ENCODE data around the gene HUS1B. TPM values are rescaled to one million over a fixed set of nuclear protein-coding genes. Genes with fewer than 3 reads are reported as not detected.

HUS1B gene
- total and polyA plus RNA-seq, 9 of the 15 experiments (the other 6 are each of a cell fraction or from before 2014, with no cell fraction given) = 0.16 to 1.4 (median 0.38) TPM; not detected in 1

GRCh38 chr6:689223-689622 lies 32.3 kb upstream of the HUS1B start (continued):
- TF ChIP-seq SAFB2 (IDR thresholded peaks at IDR 0.05; ENCODE audit: borderline replicate concordance, low read depth, low read length, severe bottlenecking) = no peak
- no peak for TF ChIP-seq TBP (optimal IDR thresholded peaks at IDR 0.05; ENCODE audit: low read depth, low read length)
- no peak for TF ChIP-seq CBFA2T2 (conservative IDR thresholded peaks at IDR 0.05)
- TF ChIP-seq, protein P1, sequence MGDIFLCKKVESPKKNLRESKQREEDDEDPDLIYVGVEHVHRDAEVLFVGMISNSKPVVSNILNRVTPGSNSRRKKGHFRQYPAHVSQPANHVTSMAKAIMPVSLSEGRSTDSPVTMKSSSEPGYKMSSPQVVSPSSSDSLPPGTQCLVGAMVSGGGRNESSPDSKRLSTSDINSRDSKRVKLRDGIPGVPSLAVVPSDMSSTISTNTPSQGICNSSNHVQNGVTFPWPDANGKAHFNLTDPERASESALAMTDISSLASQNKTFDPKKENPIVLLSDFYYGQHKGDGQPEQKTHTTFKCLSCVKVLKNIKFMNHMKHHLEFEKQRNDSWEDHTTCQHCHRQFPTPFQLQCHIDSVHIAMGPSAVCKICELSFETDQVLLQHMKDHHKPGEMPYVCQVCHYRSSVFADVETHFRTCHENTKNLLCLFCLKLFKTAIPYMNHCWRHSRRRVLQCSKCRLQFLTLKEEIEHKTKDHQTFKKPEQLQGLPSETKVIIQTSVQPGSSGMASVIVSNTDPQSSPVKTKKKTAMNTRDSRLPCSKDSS (IDR thresholded peaks at IDR 0.05; ENCODE audit: low read depth, partially characterized antibody) = no peak
- TF ChIP-seq NONO (IDR thresholded peaks at IDR 0.05; ENCODE audit: low read depth in 2 of 2, low read length in 1 of 2) = no peak
- TF ChIP-seq E2F8 (IDR thresholded peaks at IDR 0.05; ENCODE audit: low read depth, partially characterized antibody) = no peak
- no peak for TF ChIP-seq SMAD3 (CRISPR knock-in tag; conservative IDR thresholded peaks at IDR 0.05)
- TF ChIP-seq POLR3A (IDR thresholded peaks at IDR 0.05; ENCODE audit: borderline replicate concordance, extremely low read depth, insufficient read depth, insufficient read length) = no peak
